Nephron (organoid): Measurements from ENCODE around the gene CD93.

Source experiments
- H3K27ac Mint-ChIP-seq, 3 experiments: 2 replicates each; pipeline ENCODE4 v1.8.0; 2020; ENCODE audit warnings: mixed read lengths in 3 of 3, mild to moderate bottlenecking in 2 of 3, moderate library complexity in 1 of 3
- H3K27me3 Mint-ChIP-seq: 2 replicates; pipeline ENCODE4 v1.8.0; 2021; ENCODE audit warnings: low read depth, mild to moderate bottlenecking, moderate library complexity, mixed read lengths
- H3K36me3 Mint-ChIP-seq: 2 replicates; pipeline ENCODE4 v1.8.0; 2020; ENCODE audit warnings: low read depth, mixed read lengths
- H3K4me1 Mint-ChIP-seq: 2 replicates; pipeline ENCODE4 v1.8.0; 2020; ENCODE audit warnings: mixed read lengths
- H3K4me3 Mint-ChIP-seq, 3 experiments: 2 replicates each; pipeline ENCODE4 v1.8.0; 2020; ENCODE audit warnings: mild to moderate bottlenecking in 3 of 3, mixed read lengths in 3 of 3, moderate library complexity in 2 of 3
- H3K9me3 Mint-ChIP-seq: 2 replicates; pipeline ENCODE4 v1.8.0; 2020; ENCODE audit warnings: mixed read lengths
- TF ChIP-seq, protein P1 (sequence below), 3 experiments: fragments of 200-600 bp; sonication (generic); IDR thresholded peaks; one replicate each; pipeline ENCODE4 v1.5.0; 2021; ENCODE audit warnings: antibody characterized with exemption in 3 of 3; ENCODE audit not compliant: unreplicated experiment in 3 of 3

CD93 gene

DNA sequence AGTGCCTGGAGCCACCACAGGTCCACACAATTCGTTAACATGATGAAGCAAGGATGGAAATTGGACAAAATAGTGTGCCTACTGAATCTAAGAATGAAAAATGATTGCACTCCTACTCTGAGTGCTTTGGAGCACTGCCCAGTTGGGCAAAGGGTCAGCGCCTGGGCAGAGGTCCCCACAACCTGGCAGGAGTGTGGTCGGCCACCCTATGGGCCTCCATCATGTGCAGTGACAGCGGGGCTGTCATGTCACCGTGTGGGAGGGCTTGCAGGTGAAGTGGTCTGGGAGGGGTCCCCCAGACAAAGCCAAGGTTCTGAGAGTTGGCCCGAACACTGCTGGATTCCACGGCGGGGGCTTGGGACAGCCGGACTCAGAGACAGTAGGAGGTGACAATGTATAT, 36.2 kb upstream of the CD93 start:
- no peaks in the 10 kb centered on the region for H3K9me3 Mint-ChIP-seq
- H3K4me3 Mint-ChIP-seq: no peak overlapping the region
- H3K4me1 Mint-ChIP-seq: peaks cover 18% of the 10 kb centered on the region
- peaks cover 32% of the 10 kb centered on the region for H3K27me3 Mint-ChIP-seq
- no peaks in the 10 kb centered on the region for H3K36me3 Mint-ChIP-seq
- TF ChIP-seq, protein P1, sequence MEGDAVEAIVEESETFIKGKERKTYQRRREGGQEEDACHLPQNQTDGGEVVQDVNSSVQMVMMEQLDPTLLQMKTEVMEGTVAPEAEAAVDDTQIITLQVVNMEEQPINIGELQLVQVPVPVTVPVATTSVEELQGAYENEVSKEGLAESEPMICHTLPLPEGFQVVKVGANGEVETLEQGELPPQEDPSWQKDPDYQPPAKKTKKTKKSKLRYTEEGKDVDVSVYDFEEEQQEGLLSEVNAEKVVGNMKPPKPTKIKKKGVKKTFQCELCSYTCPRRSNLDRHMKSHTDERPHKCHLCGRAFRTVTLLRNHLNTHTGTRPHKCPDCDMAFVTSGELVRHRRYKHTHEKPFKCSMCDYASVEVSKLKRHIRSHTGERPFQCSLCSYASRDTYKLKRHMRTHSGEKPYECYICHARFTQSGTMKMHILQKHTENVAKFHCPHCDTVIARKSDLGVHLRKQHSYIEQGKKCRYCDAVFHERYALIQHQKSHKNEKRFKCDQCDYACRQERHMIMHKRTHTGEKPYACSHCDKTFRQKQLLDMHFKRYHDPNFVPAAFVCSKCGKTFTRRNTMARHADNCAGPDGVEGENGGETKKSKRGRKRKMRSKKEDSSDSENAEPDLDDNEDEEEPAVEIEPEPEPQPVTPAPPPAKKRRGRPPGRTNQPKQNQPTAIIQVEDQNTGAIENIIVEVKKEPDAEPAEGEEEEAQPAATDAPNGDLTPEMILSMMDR (IDR thresholded peaks at IDR 0.05; ENCODE audit: unreplicated experiment in 3 of 3): no peak
- no peak overlapping the region for H3K27ac Mint-ChIP-seq

DNA sequence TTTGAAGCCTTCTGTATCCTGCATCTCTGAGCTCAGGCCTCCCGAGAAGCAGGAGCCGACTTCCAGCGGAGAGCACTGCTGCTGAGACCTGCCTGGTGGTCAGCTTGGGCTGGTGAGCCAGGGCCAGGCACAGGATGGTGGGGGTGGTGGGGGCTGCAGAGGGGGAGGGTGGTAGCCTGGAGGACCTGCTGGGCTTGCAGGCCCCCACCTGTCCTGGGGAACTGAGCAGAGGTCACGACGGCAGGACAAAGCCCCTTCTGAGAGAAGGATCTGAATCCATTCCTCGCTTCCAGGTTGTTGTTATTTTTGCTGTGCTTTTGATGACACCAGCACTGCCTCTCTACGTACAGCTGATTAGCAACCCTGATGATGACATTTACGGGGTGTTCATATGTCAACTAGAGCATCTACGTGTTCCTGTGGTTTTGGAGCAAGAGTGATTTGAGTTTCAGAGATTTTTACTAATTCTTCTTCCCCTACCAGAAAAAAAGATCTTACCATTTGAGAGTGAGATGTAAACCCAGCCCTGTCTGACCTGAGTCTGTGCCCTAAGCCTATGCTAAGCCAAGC, 35.7 kb upstream of the CD93 start:
- Mint-ChIP-seq H3K27me3 (peaks cover 32% of the 10 kb centered on the region), H3K36me3 (no peaks in the 10 kb centered on the region), H3K4me3 (no peak overlapping the region), H3K9me3 (no peaks in the 10 kb centered on the region), H3K4me1 (peaks cover 18% of the 10 kb centered on the region), H3K27ac (no peak overlapping the region)
- TF ChIP-seq, protein P1 (IDR thresholded peaks at IDR 0.05; ENCODE audit: unreplicated experiment in 3 of 3): no peak

DNA sequence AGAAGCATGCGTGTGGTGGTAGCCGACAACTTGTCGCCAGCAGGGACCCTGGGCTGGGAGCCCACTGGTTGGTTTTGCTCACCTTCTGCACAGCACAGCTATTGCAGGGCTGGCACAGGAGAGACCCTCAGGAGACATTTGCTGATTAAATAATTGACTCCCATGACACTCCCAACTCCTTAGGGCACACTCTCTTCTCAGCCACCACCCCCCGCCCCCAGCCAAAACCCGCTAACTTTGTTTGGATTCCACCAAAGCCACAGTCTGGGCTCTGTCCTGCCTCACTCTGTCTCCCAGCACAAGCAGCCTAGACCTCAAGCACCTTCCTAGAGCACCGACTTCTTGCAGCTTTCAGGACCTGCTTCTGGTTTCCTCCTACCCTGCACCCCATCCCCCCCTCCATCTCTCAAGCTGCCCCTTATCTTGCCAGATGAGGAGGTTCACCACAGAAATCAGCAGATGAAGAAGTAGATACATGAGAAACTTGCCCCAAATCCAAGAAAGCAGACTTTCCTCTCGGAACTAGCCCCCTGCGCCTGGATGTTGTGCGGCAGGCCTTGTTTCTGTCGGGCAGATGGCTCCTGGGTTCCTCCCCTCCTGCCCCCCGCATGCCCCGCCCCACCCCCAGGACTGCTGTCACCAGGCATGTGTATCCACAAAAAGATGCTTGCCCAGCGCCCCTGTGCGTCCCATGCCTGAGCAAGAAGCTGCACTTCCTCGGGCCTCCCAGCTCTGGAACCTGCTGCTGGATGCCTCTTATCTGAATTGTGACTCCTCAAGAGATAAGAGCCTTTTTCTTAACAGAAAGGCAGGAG, 35.0 kb upstream of the CD93 start:
- Mint-ChIP-seq H3K36me3 (no peaks in the 10 kb centered on the region), H3K27ac (no peak overlapping the region), H3K4me1 (peaks cover 16% of the 10 kb centered on the region), H3K9me3 (no peaks in the 10 kb centered on the region), H3K27me3 (peaks cover 32% of the 10 kb centered on the region), H3K4me3 (no peak overlapping the region)
- TF ChIP-seq, protein P1 (IDR thresholded peaks at IDR 0.05; ENCODE audit: unreplicated experiment in 3 of 3): no peak

DNA sequence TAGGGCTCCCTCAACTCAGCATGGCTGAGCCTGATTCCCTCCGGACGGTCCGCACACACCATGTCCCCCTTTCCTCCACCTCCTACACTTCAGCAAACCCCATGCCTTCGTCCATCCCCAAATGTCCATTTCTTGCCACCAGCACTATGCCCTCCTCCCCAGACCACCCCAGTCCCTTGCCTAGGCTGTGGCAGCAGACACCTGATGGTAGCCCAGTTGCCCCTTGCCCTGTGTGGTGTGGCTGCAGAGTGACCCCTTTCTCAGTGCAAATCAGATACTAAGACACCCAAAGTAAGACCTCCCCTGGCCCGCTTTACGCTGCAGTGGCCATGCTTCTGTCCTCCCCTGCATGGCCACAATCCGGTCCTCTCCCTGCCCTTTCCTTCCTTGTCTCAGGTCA, 34.1 kb upstream of the CD93 start:
- no peak overlapping the region for H3K27ac Mint-ChIP-seq
- peaks cover 32% of the 10 kb centered on the region for H3K27me3 Mint-ChIP-seq

DNA sequence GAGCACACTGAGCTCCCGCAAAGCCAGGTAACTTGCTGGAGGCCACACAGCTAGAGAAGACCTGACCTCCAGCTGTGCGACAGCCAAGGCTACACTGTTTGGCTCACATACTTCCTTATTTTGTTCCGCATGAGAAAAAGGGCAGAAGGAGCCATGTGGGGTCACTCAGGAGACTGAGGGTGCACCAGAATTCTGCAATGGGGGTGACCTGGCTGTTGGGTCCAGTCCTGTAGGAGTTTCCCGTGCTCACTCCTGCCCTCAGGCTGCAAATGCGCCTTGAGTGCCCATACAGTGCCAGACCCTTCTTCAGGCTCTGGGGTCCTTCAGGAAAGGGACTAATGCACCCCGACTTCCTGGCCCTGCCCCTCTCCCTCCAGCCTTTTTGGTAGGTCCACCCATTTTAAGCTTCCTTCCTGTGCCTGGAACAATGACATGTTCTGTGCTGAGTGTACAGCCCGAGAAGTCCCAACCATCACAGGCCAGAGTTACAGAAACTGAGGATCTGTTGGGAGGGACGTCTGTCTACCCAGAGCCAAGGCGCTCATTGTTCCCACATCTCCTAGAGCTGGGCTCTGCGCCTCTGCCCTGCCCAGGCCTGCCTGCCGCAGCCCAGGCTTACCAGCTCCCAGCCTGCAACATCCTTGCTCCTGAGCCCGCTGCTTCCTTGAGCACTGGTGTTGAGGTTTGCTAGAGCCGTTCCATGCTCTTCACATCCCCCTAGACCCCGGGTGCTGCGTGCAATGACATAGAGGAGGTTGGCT, 33.5 kb upstream of the CD93 start:
- Mint-ChIP-seq H3K9me3 (no peaks in the 10 kb centered on the region), H3K4me3 (no peak overlapping the region)

More for the DNA sequence above, 34.1 kb upstream of the CD93 start:
- TF ChIP-seq, protein P1 (IDR thresholded peaks at IDR 0.05; ENCODE audit: unreplicated experiment in 3 of 3): no peak
- Mint-ChIP-seq H3K36me3 (no peaks in the 10 kb centered on the region), H3K4me3 (no peak overlapping the region), H3K4me1 (peaks cover 8% of the 10 kb centered on the region), H3K9me3 (no peaks in the 10 kb centered on the region)

More for the DNA sequence above, 33.5 kb upstream of the CD93 start:
- Mint-ChIP-seq H3K36me3 (no peaks in the 10 kb centered on the region), H3K27ac (no peak overlapping the region), H3K4me1 (peaks cover 4% of the 10 kb centered on the region), H3K27me3 (peaks cover 32% of the 10 kb centered on the region)
- TF ChIP-seq, protein P1 (IDR thresholded peaks at IDR 0.05; ENCODE audit: unreplicated experiment in 3 of 3): no peak
